Measurements from ENCODE around the gene PVR. TPM values are rescaled to one million over a fixed set of nuclear protein-coding genes. Genes with fewer than 3 reads are reported as not detected.

PVR gene
- total RNA-seq, 3 donors from 2014 or later, result 8.5 to 30.2 (median 22.0) TPM

- DNase-seq (ENCODE audit: low spot score in 2 of 2), result no peak
- TF ChIP-seq, protein P1, sequence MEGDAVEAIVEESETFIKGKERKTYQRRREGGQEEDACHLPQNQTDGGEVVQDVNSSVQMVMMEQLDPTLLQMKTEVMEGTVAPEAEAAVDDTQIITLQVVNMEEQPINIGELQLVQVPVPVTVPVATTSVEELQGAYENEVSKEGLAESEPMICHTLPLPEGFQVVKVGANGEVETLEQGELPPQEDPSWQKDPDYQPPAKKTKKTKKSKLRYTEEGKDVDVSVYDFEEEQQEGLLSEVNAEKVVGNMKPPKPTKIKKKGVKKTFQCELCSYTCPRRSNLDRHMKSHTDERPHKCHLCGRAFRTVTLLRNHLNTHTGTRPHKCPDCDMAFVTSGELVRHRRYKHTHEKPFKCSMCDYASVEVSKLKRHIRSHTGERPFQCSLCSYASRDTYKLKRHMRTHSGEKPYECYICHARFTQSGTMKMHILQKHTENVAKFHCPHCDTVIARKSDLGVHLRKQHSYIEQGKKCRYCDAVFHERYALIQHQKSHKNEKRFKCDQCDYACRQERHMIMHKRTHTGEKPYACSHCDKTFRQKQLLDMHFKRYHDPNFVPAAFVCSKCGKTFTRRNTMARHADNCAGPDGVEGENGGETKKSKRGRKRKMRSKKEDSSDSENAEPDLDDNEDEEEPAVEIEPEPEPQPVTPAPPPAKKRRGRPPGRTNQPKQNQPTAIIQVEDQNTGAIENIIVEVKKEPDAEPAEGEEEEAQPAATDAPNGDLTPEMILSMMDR (IDR thresholded peaks at IDR 0.05), result no peak
- TF ChIP-seq POLR2AphosphoS5 (IDR thresholded peaks at IDR 0.05), result no peak
- H3K4me1 ChIP-seq, result no peaks in the 10 kb centered on the region
- H3K27me3 ChIP-seq, result no peaks in the 10 kb centered on the region
- no peak overlapping the region for H3K4me3 ChIP-seq
- H3K27ac ChIP-seq, result no peak overlapping the region
- H3K9me3 ChIP-seq, result no peaks in the 10 kb centered on the region
- no peaks in the 10 kb centered on the region for H3K36me3 ChIP-seq
- intact Hi-C loops (cut with DNase I; ENCODE audit: low total_unique reads), result no loop called here
These were observed 17.5 kb downstream of the PVR start for GRCh38 chr19:44661205-44661604.

DNA sequence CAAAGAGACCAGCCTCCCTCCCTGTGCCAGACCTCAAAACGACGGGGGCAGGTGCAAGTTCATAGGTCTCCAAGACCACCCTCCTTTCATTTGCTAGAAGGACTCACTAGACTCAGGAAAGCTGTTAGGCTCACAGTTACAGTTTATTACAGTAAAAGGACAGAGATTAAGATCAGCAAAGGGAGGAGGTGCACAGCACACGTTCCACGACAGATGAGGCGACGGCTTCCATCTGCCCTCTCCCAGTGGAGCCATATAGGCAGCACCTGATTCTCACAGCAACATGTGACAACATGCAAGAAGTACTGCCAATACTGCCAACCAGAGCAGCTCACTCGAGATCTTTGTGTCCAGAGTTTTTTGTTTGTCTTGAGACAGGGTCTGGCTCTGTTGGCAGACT lies 18.2 kb downstream of the PVR start:
- H3K9me3 ChIP-seq, result no peaks in the 10 kb centered on the region
- TF ChIP-seq, protein P1 (IDR thresholded peaks at IDR 0.05), result no peak
- TF ChIP-seq POLR2AphosphoS5 (IDR thresholded peaks at IDR 0.05), result no peak
- TF ChIP-seq POLR2A (IDR thresholded peaks at IDR 0.05), result no peak
- intact Hi-C loops (cut with DNase I; ENCODE audit: low total_unique reads), result no loop called here
- no peak overlapping the region for H3K27ac ChIP-seq
- H3K36me3 ChIP-seq, result no peaks in the 10 kb centered on the region
- no peak for DNase-seq (ENCODE audit: low spot score in 2 of 2)
- H3K4me1 ChIP-seq, result no peaks in the 10 kb centered on the region
- H3K27me3 ChIP-seq, result no peaks in the 10 kb centered on the region
- H3K4me3 ChIP-seq, result no peak overlapping the region

- no peak overlapping the region for H3K4me3 ChIP-seq
- H3K4me1 ChIP-seq, result no peaks in the 10 kb centered on the region
- TF ChIP-seq POLR2A (IDR thresholded peaks at IDR 0.05), result no peak
- TF ChIP-seq POLR2AphosphoS5 (IDR thresholded peaks at IDR 0.05), result no peak
- no peaks in the 10 kb centered on the region for H3K27me3 ChIP-seq
- no peak for DNase-seq (ENCODE audit: low spot score in 2 of 2)
- H3K9me3 ChIP-seq, result no peaks in the 10 kb centered on the region
- intact Hi-C loops (cut with DNase I; ENCODE audit: low total_unique reads), result no loop called here
- no peaks in the 10 kb centered on the region for H3K36me3 ChIP-seq
- H3K27ac ChIP-seq, result no peak overlapping the region
These were observed 19.1 kb downstream of the PVR start for GRCh38 chr19:44662691-44663385.

- Histone ChIP-seq H3K4me3 (no peak overlapping the region), H3K27ac (no peak overlapping the region), H3K9me3 (no peaks in the 10 kb centered on the region), H3K27me3 (no peaks in the 10 kb centered on the region), H3K36me3 (no peaks in the 10 kb centered on the region), H3K4me1 (no peaks in the 10 kb centered on the region)
- DNase-seq (ENCODE audit: low spot score in 2 of 2), result no peak
- TF ChIP-seq, protein P1 (IDR thresholded peaks at IDR 0.05), result no peak
- TF ChIP-seq POLR2AphosphoS5 (IDR thresholded peaks at IDR 0.05) (no peak), POLR2A (IDR thresholded peaks at IDR 0.05) (no peak)
- intact Hi-C loops (cut with DNase I; ENCODE audit: low total_unique reads), result no loop called here
These were observed 20.3 kb downstream of the PVR start for GRCh38 chr19:44663996-44664395.

GRCh38 chr19:44664976-44665375 lies 21.3 kb downstream of the PVR start:
- Histone ChIP-seq H3K36me3 (no peaks in the 10 kb centered on the region), H3K4me1 (no peaks in the 10 kb centered on the region), H3K27ac (no peak overlapping the region), H3K9me3 (no peaks in the 10 kb centered on the region), H3K27me3 (no peaks in the 10 kb centered on the region), H3K4me3 (no peak overlapping the region)
- intact Hi-C loops (cut with DNase I; ENCODE audit: low total_unique reads), result no loop called here
- TF ChIP-seq POLR2A (IDR thresholded peaks at IDR 0.05), result no peak
- TF ChIP-seq, protein P1 (IDR thresholded peaks at IDR 0.05), result no peak
- no peak for TF ChIP-seq POLR2AphosphoS5 (IDR thresholded peaks at IDR 0.05)
- no peak for DNase-seq (ENCODE audit: low spot score in 2 of 2)

All from breast epithelium (tissue), 4 donors.